HG03460 (cell line): Measurements from ENCODE around the gene YIPF6.
"Not testable (repeated sequence)": the region's sequence is repeated elsewhere in the genome, so short reads cannot be mapped to it uniquely, and the experiment has no call there.

Experiments used
- ATAC-seq: cut with Tn5 transposase; IDR thresholded peaks from one replicate; pipeline ENCODE4 v1.9.1; 2021; ENCODE audit not compliant: unreplicated experiment

Gene YIPF6, protein sequence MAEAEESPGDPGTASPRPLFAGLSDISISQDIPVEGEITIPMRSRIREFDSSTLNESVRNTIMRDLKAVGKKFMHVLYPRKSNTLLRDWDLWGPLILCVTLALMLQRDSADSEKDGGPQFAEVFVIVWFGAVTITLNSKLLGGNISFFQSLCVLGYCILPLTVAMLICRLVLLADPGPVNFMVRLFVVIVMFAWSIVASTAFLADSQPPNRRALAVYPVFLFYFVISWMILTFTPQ

GRCh38 chrX:68498508-68499379, at the start of gene YIPF6:
Gene YIPF6 (plus strand): TSS chrX:68499051. CDS start chrX:68499067, 16 bp downstream.
- peak; percentile 99 for ATAC-seq

- ATAC-seq = no peak
Measured at GRCh38 chrX:68451720-68452119, 47.1 kb upstream of the YIPF6 start.

GRCh38 chrX:68454476-68455150, 44.2 kb upstream of the YIPF6 start:
- no peak for ATAC-seq

DNA sequence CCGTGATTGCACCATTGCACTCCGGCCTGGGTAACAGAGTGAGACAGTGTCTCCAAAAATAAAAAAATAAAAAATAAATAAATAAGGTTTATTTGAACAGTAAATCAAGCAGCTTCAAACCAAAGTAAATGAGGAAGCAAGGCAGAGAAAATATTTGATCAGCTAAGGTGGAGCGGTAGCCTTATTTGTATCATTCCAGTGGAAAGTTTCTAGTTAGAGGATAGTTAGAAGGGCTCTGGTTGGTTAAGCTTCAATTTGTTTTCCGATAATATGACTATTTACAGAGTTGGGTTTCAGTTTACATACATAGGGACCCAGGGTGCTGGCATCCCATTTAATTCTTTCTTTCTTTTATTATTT, 43.7 kb upstream of the YIPF6 start:
- no peak for ATAC-seq

- ATAC-seq = no peak
Measured at GRCh38 chrX:68461093-68461492, 37.8 kb upstream of the YIPF6 start.

- no peak for ATAC-seq
Measured at GRCh38 chrX:68461576-68461975, 37.3 kb upstream of the YIPF6 start.

- no peak for ATAC-seq
Measured at GRCh38 chrX:68462197-68462596, 36.7 kb upstream of the YIPF6 start.

GRCh38 chrX:68462653-68463052, 36.2 kb upstream of the YIPF6 start:
- ATAC-seq = no peak

DNA sequence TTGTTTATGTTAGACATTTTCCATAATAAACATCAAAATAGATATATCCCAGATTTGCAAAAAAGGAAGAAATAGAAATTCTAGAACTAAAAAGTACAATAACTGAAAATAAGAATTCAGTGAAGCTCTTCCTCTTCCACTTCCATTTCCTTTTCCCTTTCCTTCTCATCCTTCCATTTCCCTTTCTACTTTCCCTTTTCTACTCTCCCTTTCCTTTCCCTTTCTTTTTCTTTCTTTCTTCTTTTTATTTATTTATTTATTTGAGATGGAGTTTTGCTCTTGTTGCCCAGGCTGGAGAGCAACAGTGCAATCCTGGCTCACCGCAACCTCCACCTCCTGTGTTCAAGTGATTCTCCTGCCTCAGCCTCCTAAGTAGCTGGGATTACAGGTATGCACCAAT, 35.0 kb upstream of the YIPF6 start:
- no peak for ATAC-seq

DNA sequence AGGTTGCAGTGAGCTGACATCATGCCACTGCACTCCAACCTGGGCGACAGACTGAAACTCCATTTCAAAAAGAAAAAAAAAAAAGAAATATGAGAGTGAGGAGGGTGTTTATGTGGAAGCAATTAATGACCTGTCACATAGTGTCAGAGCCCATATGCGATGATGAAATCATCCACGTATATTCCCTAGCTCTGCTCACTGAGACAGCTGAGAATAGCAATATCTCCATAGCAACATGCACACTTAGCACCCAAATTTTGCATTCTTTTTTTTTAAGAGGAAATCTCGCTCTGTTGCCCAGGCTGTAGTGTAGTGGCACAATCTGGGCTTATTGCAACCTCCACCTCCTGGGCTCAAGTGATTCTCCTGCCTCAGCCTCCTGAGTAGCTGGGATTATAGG, 34.1 kb upstream of the YIPF6 start:
- no peak for ATAC-seq

- no peak for ATAC-seq
Measured at GRCh38 chrX:68480969-68481368, 17.9 kb upstream of the YIPF6 start.

- not testable (repeated sequence) for ATAC-seq
Measured at GRCh38 chrX:68486198-68486597, 12.7 kb upstream of the YIPF6 start.

DNA sequence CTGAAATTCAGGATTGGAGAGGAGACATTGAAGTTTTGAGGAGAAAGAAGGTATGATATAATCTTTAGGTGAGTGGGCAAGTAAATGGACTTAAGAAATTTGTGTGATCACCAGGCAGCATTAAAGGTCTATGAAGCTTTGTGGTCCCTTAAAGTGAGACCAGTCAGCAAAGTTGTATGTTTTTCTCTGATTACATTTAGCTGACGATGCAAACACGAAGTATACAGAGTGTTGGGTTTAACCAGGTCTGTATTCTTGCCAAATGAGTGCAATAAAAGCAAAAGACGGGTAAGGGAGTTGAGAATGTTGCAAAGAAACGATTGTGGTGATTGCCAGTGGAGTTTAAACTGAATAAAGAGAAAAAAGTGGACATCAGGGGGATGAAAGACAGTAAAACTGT, 11.6 kb upstream of the YIPF6 start:
- ATAC-seq = no peak

DNA sequence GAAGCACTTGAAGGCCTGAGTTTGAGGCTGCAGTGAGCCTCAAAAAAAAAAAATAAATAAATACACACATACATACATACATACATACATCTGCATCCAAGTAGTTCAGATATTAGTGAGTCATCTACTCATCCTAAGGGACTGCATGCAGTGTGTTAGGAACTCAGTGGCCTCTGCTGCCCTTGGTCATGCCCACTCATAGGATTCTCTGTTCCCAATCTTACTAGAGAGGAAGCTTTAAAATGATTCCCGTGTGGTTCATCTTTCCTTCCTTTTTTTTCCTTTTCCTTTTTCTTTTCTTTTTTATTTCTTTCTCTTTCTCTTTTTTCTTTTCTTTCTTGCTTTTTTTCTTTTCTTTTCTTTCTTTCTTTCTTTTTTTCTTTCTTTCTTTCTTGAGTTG, 10.9 kb upstream of the YIPF6 start:
- ATAC-seq = no peak

GRCh38 chrX:68488657-68489056, 10.2 kb upstream of the YIPF6 start:
- no peak for ATAC-seq

DNA sequence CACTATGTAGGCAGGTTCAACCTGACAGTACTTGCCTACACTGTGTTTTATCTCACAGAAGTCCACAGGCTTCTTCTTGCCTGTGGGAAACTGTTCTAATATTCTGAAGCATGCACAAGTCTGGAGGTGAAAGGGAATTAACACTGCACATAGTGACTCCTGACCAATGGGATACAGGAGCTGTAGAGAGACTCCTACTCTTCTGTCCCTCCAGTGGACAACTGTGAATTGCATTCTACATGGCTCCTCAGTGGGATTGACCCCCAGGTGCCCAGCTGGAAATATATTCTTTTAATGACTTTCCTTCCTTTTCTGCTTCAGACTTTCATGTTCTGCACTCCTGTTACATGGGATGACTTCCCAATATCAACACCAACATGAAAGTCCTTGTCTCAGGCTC, 8.2 kb upstream of the YIPF6 start:
- ATAC-seq = no peak

- no peak for ATAC-seq
Measured at GRCh38 chrX:68492583-68492982, 6.3 kb upstream of the YIPF6 start.

GRCh38 chrX:68493776-68494175, 5.1 kb upstream of the YIPF6 start:
- not testable (repeated sequence) for ATAC-seq

DNA sequence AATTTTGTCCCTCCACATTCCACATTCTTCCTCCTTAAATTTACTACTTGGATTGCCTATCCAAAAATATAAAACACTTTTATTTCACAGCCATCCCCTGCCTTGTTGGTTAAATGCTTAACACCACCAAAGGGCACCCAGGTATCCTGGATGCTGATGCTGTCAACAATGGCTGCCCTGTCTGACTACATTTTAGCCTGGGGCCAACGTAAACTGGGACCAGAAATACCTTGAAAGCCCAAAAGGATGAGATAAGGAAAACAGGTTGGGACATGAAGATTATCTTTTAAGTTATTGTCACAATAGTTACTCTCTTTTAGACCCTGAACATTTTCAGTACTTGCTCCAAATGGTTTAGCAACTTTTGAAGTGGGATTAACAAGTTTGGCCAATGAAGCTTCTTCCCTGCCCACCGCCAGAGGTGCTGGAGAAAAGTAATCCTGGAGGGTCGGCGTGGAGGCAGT, 775 bp upstream of the YIPF6 start:
- ATAC-seq = no peak

- ATAC-seq = no peak
Measured at GRCh38 chrX:68499543-68500504, 973 bp downstream of the YIPF6 start.
